Body of pancreas (tissue), 4 donors: ENCODE data around the gene CD82. TPM values are rescaled to one million over a fixed set of nuclear protein-coding genes. Genes with fewer than 3 reads are reported as not detected.
"Not testable (repeated sequence)": the region's sequence is repeated elsewhere in the genome, so short reads cannot be mapped to it uniquely, and the experiment has no call there.

Experiments used
- ATAC-seq: fragments of 150-250 bp; one replicate; pipeline ENCODE4 v1.9.1; 2016
- DNase-seq, 4 donors: peaks; one replicate each; pipeline ENCODE4 v3.0.0-alpha.2; 2019
- H3K27ac ChIP-seq, 4 donors: fragments of 200-600 bp; sonication (generic); 1 replicate in 3 of 4; 2 replicates in 1 of 4; pipeline versions ENCODE4 v1.5.1 to v1.6.1; 2016 to 2019; ENCODE audit warnings: mild to moderate bottlenecking in 1 of 4, mixed read lengths in 1 of 4, moderate library complexity in 1 of 4
- H3K27me3 ChIP-seq, 2 donors: fragments of 200-600 bp; sonication (generic); one replicate each; pipeline ENCODE4 v1.6.0; 2016; ENCODE audit warnings: mild to moderate bottlenecking in 1 of 2
- H3K36me3 ChIP-seq, 2 donors: fragments of 200-600 bp; sonication (generic); replicated peaks in 1 of 2; 2 replicates each; pipeline ENCODE4 v1.5.1; 2016; ENCODE audit warnings: low read depth in 2 of 2; ENCODE audit not compliant: insufficient read depth in 1 of 2
- H3K4me1 ChIP-seq: fragments of 200-600 bp; sonication (generic); one replicate; pipeline ENCODE4 v1.6.0; 2016
- H3K4me3 ChIP-seq, 2 donors: fragments of 200-600 bp; sonication (generic); 1 replicate in 1 of 2; 2 replicates in 1 of 2; pipeline ENCODE4 v1.5.1; 2016 to 2019
- H3K9me3 ChIP-seq, 3 donors: fragments of 200-600 bp; sonication (generic); 1 replicate in 2 of 3; 2 replicates in 1 of 3; pipeline ENCODE4 v1.5.1; 2016
- CTCF ChIP-seq, 7 experiments: fragments of 450-650 bp in 4 of 7; fragments of 200-600 bp in 3 of 7; sonication (generic) in 3 of 7; IDR thresholded peaks; one replicate each; pipeline ENCODE4 v1.5.1; 2016 to 2019; ENCODE audit warnings: antibody characterized with exemption in 7 of 7
- POLR2A ChIP-seq, 3 donors: fragments of 450-650 bp; IDR thresholded peaks; one replicate each; pipeline ENCODE4 v1.6.1; 2016; ENCODE audit warnings: antibody characterized with exemption in 3 of 3, mild to moderate bottlenecking in 2 of 3
- WGBS, 2 donors: methylation state at CpG; one replicate each; pipeline ENCODE4 v1.1.5; 2017; 5-methylcytosine and 5-hydroxymethylcytosine counted together
- intact Hi-C: fragments of 100-400 bp; cut with DNase I; formaldehyde crosslinking; loops from one replicate; pipeline ENCODE4 v1.15.1; 2023
- total RNA-seq, 2 donors: library from RNA; depleted of rRNA; stranded (reverse); fragments of >200 nt; gene quantifications; one replicate each; pipeline ENCODE4 v1.1.0, GENCODE V29; 2016

CD82 gene
- total RNA-seq, 2 donors from 2014 or later, result 11.4 to 13.5 TPM

- TF ChIP-seq CTCF (IDR thresholded peaks at IDR 0.05), result no peak
- no peak for TF ChIP-seq POLR2A (IDR thresholded peaks at IDR 0.05)
- Histone ChIP-seq H3K27me3 (no peaks in the 10 kb centered on the region), H3K36me3 (no peaks in the 10 kb centered on the region), H3K4me1 (no peaks in the 10 kb centered on the region), H3K27ac (no peak overlapping the region), H3K4me3 (no peak overlapping the region), H3K9me3 (no peaks in the 10 kb centered on the region)
- 71 to 74% methylated on average over 9 of the region's 9 CpGs for WGBS, 2 donors
- ATAC-seq (no peak), DNase-seq (no peak)
- intact Hi-C loops, result loop anchor here (5.0 to 10.0 kb wide), 2 partner anchors 250 to 423 kb away; no protein-coding TSS in a partner anchor
These were observed 27.8 kb upstream of the CD82 start for GRCh38 chr11:44537679-44538078.

- ATAC-seq, result peak; percentile 94
- DNase-seq, result peak; percentile 69 to 80 (median 72)
- H3K4me1 ChIP-seq, result no peaks in the 10 kb centered on the region
- 27 to 33% methylated on average over 20 to 21 of the region's 21 CpGs for WGBS, 2 donors
- TF ChIP-seq CTCF (IDR thresholded peaks at IDR 0.05) (peak; percentile 86 to 95 (median 92)), POLR2A (IDR thresholded peaks at IDR 0.05) (no peak)
- H3K27me3 ChIP-seq, result no peaks in the 10 kb centered on the region
- H3K27ac ChIP-seq, result no peak overlapping the region
- no peaks in the 10 kb centered on the region for H3K9me3 ChIP-seq
- H3K4me3 ChIP-seq, result no peak overlapping the region
- H3K36me3 ChIP-seq, result no peaks in the 10 kb centered on the region
- intact Hi-C loops, result loop anchor here (5.0 to 10.0 kb wide), 2 partner anchors 251 to 424 kb away; no protein-coding TSS in a partner anchor
These were observed 26.9 kb upstream of the CD82 start for GRCh38 chr11:44538375-44539054.

GRCh38 chr11:44539971-44540370 is 25.5 kb upstream of the CD82 start:
- DNase-seq, result no peak

GRCh38 chr11:44540667-44541066 is 24.8 kb upstream of the CD82 start:
- no peaks in the 10 kb centered on the region for H3K27me3 ChIP-seq
- H3K27ac ChIP-seq, result no peak overlapping the region
- intact Hi-C loops, result no loop called here
- H3K4me1 ChIP-seq, result no peaks in the 10 kb centered on the region
- WGBS, 2 donors, result 8 to 16% methylated on average over 2 of the region's 2 CpGs
- DNase-seq (no peak), ATAC-seq (no peak)
- H3K9me3 ChIP-seq, result no peaks in the 10 kb centered on the region
- TF ChIP-seq POLR2A (IDR thresholded peaks at IDR 0.05) (no peak), CTCF (IDR thresholded peaks at IDR 0.05) (no peak)
- no peaks in the 10 kb centered on the region for H3K36me3 ChIP-seq
- H3K4me3 ChIP-seq, result no peak overlapping the region

More at GRCh38 chr11:44539971-44540370, 25.5 kb upstream of the CD82 start:
- ATAC-seq, result no peak
- Histone ChIP-seq H3K4me3 (no peak overlapping the region), H3K27me3 (no peaks in the 10 kb centered on the region), H3K27ac (no peak overlapping the region), H3K36me3 (no peaks in the 10 kb centered on the region), H3K9me3 (no peaks in the 10 kb centered on the region), H3K4me1 (no peaks in the 10 kb centered on the region)
- intact Hi-C loops, result loop anchor here (5.0 to 10.0 kb wide), 2 partner anchors 253 to 425 kb away; no protein-coding TSS in a partner anchor
- 44 to 57% methylated on average over 7 of the region's 7 CpGs for WGBS, 2 donors
- no peak for TF ChIP-seq CTCF (IDR thresholded peaks at IDR 0.05)
- no peak for TF ChIP-seq POLR2A (IDR thresholded peaks at IDR 0.05)

GRCh38 chr11:44542372-44542771 is 23.1 kb upstream of the CD82 start:
- intact Hi-C loops, result no loop called here
- Histone ChIP-seq H3K4me1 (no peaks in the 10 kb centered on the region), H3K27me3 (no peaks in the 10 kb centered on the region), H3K36me3 (no peaks in the 10 kb centered on the region), H3K27ac (no peak overlapping the region), H3K4me3 (no peak overlapping the region), H3K9me3 (no peaks in the 10 kb centered on the region)
- TF ChIP-seq CTCF (IDR thresholded peaks at IDR 0.05), result no peak
- TF ChIP-seq POLR2A (IDR thresholded peaks at IDR 0.05), result no peak
- DNase-seq, result no peak
- WGBS, 2 donors, result 75 to 79% methylated on average over 3 of the region's 3 CpGs
- ATAC-seq, result no peak

GRCh38 chr11:44546984-44547383 is 18.5 kb upstream of the CD82 start:
- intact Hi-C loops, H3K27me3 ChIP-seq, H3K4me3 ChIP-seq, DNase-seq, H3K4me1 ChIP-seq, H3K36me3 ChIP-seq, ATAC-seq, H3K27ac ChIP-seq, H3K9me3 ChIP-seq: not testable (repeated sequence)
- WGBS, 2 donors, result 80 to 91% methylated on average over 4 of the region's 4 CpGs

GRCh38 chr11:44547534-44547933 is 17.9 kb upstream of the CD82 start:
- H3K36me3 ChIP-seq, DNase-seq, H3K9me3 ChIP-seq, H3K4me1 ChIP-seq, H3K27ac ChIP-seq, H3K27me3 ChIP-seq, H3K4me3 ChIP-seq, ATAC-seq, intact Hi-C loops: not testable (repeated sequence)
- 94 to 96% methylated on average over 2 of the region's 2 CpGs for WGBS, 2 donors
